CD4-positive, alpha-beta T cell treated with Interleukin-21 for 1 hour (primary cell): ENCODE results near the gene OPALIN.
"Not testable (repeated sequence)": the region's sequence is repeated elsewhere in the genome, so short reads cannot be mapped to it uniquely, and the experiment has no call there.

Source experiments
- DNase-seq: peaks from one replicate; pipeline ENCODE4 v3.0.0-alpha.2; 2020

The OPALIN gene

DNA sequence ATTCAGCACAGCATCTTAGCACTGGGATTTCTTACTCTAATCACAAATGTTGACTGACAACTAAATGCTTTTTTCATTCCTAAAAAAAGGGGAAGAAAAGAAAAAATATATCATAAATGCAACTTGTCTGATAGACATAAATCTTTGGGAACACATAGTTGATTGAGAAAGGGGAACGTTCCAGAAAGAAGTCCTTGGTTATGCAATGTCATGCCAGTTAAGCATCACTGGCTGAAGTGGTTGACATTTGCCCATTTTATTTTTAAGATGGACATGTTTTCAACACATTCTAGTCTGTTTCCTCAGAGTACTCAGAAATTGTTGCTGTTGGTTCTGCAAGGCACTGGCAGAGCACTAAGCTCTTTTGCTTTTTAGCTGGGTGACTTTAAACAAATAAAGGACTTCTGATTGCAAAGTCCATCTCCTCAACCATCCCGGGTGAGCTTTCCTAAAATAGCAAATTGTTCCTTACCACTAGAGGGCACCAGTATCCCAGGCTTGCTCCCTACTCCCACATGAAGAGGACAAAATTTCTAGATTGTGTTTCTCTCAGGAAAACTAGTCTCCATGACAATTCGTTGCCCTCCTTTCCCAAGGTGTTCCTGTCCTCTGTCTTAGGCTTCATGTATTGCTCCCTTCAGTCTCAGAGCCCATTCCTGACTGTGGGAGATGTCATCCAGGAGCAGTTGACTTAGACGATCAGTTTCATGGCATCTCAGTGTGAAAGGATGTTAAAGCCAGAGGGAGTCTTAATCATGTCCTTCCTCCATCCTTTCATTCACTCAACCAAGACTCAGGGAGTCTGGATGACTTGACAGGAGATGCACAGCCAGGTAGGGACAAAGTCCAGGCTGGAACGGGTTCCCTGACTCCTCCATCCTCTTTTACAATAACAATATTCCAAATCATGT, 23.9 kb downstream of the OPALIN start:
- peak; percentile 11 for DNase-seq

DNA sequence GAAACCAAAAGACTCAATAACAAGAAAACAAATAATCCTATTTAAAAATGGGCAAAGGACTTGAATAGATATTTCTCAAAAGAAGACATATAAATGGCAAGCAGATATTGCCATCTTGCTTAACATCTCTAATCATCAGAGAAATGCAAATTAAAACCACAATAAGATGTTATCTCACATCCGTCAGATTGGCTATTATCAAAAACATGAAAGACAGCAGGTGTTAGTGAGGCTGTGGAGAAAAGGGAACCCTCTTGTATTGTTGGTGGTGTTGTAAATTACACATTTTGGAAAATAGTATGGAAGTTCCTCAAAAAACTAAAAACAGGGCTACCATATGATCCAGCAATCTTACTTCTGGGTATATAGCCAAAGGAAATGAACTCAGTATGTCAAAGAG, 25.7 kb downstream of the OPALIN start:
- peak; percentile 3 for DNase-seq

DNA sequence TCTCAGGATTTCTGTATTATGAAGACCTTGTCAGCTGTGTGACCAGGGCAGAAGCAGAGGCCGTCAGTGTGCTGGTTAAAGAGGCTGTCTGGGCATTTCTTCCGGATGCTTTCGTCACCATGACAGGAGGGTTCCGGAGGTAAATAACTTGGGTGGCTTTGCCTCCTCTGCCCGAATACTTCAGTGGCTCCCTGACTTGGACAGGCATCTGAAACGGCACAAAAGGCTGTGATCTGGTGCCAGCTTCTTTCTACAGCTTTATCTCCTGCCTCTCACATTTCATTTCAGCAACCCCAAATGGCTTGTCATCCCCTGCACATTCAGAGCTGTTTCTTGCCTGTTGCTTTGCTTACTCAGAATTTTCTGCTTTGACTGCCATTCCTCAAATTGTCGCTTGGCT, 31.3 kb downstream of the OPALIN start:
- DNase-seq, result no peak

DNA sequence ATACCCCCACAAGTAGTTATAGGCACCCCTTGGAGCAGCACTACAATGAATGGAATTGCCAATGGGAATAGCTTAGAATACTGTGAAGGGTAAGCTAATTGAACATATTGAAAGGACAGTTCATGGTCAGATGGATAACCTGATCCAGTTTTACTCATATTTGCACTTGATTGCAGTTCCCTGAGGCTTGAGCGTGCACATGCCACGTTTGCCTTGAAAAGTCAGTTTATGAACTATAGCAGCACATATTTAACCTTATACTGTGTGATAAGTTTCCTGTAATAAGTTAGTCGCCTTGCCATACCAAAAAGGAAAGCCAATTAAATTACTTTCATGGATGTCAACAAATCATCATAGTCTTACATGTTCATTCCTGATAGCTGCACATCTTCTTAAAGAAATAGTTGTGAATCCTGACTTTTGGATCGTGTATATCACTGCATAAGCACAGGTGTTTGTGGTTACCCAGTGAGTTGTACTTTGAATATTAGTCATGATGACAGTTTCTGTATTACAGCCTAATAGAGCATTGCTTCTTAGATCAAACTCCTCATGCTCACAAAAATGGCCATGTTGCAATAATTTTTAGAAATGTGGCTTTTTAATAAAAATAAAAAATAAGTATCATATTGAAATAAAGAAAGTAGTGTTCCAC, 33.0 kb downstream of the OPALIN start:
- no peak for DNase-seq

DNA sequence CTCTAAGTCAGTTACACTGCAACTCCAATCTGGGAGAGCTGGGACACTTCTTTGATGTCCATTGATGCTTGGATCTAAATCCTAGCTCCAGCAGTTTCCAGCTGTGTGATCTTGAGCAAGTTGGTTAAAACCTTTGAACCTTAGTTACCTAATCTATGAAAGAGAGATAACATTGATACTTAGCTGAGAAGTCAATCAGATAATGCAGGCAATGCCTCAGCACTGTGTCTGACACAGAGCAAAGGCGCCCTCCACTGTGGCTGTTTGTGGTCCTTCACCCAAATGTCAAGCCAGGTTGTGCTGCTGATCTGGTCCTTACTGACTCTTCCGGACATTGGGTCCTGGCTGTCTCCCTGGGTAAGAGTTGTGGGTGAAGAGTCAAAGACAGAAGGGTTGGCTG, 34.4 kb downstream of the OPALIN start:
- no peak for DNase-seq

DNA sequence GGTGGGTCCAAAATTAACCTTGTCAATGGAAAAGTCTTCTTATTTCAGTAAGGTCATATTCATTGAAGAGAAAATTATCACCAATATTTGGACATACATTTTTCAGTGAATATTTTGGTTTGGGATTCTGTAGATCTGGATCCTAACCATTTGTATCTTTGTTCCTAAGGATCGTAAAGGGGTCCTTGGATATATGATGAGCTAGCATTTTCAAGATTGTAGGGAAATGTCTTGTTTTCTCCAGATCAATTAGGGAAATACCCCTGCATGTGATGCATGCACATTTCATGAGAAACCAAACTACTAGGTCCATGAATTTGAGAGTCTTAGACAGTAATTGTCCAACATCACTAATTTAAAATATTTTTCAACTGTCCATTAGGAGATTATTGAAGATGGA, 36.5 kb downstream of the OPALIN start:
- no peak for DNase-seq

DNA sequence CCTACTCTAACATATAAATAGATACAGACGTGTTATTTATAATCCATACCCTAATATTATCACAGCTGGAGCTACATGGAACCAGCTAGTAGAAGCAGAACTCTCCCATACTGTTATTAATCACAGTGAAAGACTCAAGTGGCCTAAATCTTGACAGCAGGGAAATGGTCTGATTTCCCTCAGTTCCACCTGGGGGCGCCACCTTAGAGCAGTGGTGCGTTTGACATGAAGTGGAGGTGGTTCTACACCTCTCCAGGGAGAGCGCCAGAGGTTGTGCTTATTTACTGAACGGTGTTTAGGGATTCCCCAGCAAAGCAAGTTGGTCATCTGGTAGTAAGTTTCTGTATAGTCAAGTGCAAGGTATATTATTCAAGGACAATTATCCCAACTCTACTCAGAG, 37.0 kb downstream of the OPALIN start:
- no peak for DNase-seq

DNA sequence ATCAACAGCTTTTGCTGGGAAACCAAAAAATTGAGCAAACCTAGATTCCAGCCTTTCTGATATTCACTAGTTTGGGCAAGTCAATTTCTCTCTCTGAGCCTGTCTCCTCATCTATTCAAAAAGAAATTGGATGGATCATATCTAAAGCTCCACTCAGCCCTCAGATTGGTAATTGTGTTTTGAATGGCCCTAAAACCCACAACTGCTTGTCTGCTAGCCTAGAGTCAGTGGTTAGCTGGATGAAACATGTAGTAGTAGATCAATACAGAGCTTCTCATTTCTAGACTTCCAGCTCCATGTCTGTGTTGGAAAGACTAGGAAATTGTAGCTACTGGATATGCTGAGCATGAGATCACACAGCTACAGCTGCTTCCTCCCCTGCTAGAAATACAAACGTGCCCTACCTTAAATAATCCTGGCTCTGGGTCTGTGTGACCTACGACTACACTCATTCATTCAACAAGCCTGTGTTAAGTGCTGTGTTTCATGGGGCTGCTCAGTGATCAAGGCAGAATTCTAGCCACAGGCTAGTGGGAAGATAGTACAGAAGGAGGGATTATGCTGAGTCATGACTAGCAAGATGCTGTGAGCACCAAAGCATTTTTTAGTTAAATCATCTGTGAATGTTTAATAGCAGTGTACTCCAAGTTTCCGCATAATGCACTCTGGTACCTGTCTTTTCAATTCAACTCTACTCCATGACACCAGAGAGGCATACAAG, 38.9 kb downstream of the OPALIN start:
- DNase-seq, result no peak

DNA sequence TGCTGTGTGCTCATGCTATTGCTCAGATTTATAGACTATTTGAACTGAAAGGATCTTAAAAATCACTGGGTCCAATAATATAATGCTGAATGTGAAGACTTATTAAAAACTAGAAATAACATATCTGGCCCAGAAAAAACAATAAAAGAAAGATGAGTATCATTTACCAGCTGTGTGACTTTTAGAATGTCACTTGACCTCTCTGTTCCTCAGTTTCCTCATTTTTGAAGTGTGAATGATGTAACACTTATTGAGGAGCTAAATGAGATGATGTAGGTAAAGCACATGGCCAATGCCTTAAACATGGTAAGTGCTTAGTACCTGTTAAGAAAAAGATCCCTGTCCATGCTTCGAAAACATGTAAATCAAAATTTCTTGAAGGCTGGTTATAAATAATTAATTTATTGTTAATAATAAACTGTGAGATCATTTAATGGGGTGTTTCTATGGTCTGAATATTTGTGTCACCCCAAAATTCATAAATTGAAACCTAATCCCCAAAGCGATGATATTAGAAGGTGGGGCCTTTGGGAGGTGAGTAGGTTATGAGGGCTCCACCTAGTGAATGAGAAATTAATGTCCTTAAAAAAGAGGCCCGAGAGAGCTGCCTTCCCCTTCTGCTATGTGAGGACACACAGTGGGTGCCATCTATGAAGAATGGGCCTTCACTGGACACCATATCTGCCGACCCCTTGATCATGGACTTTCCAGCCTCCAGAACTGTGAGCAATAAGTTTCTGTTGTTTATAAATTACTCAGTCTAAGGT, 41.6 kb downstream of the OPALIN start:
- no peak for DNase-seq

DNA sequence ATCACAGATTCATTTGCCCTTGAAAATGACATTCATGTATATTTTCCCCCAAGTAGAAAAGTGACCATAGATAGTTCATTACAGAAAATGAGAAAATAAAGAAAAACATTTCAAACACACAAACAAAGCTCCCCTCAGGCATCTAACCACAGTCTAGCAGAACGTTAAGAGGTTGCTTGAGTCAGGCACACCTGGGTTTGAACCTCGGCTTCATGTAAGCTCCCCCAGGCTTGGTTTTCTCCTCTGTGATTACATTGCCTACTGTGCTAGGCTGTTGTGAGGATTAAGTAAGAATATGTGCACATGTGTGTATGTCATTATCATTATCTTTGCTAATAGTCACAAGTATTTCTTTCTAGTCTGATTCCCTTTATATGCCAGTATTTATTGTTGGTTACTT, 45.5 kb downstream of the OPALIN start:
- no peak for DNase-seq

DNA sequence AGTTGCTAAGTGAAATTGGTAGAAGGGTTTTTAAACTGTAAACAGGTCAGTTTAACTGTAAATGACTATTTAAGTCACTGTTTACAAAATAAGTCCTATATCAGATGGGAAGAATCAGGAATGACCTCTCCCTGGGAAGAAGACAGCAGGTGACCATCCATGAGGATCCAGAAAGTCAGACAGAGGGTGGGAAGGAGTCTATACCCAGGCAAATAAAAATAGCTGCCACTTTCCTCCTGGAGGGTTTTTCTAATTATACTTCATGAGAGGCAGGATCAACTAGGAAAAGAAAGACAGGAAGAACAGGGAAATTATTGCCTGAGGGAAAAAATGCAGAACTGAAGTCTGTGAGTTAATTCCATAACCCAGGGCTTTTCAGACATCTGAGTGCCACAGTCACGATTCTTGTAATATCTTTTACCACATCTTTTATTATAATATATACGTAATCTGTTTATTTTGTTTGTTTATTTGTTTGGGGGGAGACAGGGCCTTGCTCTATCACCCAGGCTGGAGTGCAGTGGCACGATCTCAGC, 47.6 kb downstream of the OPALIN start:
- DNase-seq, result no peak

DNA sequence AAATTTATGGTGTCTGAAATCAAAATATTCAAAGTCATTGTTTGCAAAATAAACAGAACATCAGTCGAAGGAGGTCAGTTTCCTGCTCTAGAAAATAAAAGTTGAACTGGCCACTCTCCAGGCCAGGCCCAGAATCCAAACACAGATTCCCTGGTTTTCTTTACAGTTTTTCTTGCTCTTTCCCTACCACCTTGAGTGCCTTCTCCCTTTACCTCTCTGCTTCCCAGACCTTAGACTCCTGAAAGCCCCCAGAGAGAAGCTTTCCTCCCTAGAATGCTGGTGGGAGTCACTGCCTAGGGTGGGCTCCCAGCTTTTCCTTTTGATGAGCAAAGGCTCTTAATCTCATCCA, 48.5 kb downstream of the OPALIN start:
- no peak for DNase-seq

DNA sequence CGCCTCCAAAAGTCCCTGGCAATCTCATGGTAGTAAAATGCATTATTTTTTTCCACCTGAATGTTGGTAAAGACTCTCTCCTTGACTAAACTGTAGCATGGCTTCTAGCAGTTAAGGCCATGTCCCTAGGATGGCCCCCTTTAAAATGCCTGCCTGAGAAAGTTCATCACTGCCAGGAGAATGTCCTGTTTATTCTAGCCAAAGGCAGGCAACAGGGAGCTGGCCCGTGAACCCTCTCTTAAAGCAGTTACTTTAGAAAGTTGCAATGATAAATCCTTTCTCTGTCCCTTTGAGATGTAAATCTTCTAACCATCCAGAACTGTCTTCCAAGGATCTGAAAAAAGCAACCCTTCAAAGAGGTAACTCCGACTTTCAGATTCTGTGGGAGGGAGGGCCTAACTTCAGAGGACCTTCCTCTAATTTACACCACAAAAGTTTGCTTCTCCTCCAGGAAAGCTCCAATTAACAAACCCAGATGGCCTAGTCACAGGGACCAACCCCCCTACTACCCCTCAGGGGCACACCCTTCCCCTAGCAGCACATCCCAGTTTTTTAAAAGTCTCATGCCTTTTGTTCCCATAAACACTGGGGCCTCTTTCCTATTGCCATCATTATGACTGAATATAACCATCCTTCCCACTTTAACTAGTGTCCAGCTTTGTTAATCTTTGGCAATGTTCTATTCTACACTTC, 49.0 kb downstream of the OPALIN start:
- no peak for DNase-seq

DNA sequence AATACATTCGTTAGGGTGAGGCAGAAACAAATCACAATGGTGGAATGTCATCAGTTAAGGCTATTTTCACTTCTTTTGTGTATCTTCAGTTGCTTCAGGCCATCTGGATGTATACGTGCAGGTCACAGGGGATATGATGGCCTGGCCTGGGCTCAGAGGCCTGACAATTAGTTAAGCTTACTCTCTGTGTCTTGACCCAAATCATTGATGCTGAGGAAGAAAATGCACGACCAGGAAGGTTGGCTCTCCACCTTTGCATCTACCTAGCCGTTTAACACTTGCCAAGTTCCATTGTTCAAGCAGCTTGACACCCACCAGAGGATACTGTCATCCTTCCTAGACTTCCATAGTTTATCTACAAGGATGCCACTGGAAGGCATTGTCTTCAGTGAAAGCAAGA, 49.9 kb downstream of the OPALIN start:
- not testable (repeated sequence) for DNase-seq

DNA sequence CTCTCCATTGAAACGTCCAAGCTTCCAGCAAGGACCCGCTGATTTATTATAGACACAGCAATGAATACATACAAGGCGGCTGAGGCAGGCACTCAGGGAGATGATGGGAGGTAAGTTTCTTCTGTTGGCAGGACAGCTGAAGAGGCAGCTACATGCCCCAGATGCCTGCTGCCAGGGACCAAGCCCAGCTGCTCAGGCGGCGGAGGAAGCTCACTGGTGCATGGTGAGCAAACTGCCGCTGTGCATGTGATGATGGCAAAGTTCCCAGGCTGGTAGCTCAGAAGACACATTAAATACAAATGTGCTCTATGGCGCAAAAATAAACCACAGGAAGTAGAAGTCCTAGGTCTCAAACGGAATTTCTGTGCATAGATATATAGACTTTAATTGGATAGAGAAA, 52.3 kb downstream of the OPALIN start:
- DNase-seq, result no peak

DNA sequence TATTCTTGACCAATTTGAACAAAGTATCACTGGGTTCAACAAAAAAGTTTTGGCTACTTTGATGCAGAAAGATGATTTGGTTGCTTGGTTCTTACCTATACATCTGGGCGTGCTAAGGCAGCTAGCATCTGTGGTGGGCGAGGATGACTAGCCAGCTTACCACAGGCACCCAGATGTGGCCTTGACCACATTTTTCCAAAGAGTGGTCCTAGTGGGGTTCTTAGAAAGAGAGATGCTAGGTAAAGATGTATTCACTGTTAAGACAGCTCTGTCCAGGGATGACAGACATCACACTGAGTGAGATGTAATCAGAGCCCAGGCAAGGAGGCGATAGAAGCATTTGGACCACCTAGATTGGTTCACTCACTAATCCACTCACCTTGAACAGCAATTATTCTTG, 53.8 kb downstream of the OPALIN start:
- DNase-seq, result no peak

DNA sequence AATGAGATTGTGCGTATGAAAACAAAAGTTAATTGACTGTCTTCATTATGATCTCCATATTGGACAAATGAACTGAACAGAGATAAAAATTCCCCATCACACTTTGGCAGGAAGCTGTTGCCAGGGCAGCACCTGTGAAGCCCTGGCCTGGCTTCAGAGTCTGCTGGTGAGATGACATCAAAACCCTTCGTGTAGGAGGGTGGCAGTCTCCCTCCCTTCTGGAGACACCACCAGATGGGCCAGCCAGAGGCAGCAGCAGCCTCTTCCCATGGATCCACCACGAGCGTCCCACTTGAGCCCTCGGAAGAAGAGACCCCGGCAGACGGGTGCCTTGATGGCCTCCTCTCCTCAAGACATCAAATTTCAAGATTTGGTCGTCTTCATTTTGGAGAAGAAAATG, 54.6 kb downstream of the OPALIN start, which contains the start of gene DNTT:
Gene DNTT (plus strand): TSS at position 205 of the 400 bp plus-strand sequence. CDS start 64 bp downstream, at position 269.
- no peak for DNase-seq

DNA sequence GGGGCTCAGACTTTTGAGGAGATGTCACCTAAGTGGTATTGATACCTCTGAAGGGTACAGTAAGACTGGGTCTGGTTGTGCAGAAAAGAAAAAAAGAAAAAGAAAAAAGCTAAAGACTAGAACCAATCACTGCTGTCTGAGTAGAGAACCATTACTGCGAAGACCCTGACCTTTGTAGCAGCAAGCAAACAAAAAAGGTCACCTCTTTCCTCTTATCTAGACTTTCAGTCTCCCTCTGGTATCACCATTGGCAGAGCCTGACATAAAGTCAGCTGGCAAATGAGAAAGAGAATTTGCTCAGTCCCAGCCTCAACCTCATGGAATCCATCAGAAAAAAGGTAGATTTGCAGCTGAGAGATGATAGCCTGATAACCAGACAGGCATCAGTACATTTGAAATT, 57.2 kb downstream of the OPALIN start:
- no peak for DNase-seq

DNA sequence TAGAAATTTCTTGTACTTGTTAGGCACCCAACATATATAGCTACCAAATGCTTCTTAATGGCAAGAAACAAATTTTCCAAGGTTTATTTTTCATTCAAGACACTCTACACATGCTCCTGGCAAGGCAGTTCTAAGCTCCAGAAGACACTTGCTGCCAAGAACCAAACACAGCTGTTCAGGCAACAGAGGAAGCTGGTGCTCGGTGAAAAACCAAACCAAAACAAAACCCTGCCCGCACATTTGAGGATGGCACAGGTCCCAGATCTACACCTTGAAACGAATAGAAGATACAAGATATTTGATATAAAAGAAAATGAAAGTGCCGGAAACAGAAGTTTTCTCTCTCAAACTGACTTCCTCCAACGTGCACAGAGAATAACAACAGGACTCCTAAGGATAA, 59.4 kb downstream of the OPALIN start:
- DNase-seq, result peak; percentile 5

DNA sequence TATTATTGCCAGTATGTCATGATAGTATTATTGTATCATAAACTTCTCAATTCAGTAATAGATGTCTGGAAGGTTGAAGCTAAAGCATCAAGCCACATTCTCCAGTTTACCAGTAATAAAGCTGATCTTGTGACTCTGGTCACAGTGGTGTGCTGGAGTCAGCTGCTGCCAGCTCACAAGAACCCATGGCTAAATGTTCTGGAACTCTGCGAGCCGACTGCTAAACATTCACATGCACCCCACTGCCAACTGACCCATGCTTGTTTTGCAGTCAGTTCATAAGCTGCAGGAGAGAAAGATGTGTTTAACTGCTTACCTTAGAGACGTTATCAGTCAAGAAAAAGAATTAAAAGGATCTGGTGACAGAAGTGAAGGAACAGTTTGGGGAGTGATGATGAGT, 60.4 kb downstream of the OPALIN start:
- no peak for DNase-seq

DNA sequence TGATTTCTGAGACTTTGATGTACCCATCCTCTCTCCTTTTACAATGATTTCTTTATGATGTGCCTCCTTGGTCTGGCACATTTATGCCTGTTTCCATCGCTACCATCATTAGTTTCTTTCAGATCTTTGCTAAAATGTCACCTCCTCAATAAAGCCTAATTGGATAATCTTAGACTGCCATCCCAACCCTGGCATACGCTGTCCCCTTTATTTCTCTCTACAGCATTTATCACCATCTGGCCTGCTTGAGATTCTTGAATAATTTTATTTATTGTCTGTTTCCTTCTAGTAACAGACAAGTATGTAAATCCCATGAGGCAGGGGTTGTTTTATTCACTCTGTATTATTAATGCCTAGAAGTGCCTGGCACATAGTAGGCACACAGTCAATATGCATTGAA, 61.3 kb downstream of the OPALIN start:
- no peak for DNase-seq

DNA sequence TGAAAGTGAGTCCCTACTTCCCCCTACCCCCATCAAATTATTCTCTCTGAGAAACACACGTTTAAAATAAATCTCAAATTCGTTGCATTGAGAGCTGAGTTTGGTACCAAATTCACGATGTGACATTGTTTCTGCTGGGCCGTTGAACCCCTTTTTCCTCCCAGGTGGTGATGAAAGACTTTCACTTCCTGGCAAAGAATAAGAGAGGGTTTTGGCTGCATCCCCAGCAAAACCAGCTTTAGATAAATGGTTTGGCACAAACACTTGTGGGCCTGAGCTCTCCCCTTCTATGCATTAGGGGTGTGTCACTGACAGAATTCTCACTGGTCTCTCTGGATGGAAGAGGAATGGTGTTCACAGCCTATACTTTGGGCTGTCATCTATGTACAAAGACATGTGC, 63.3 kb downstream of the OPALIN start:
- no peak for DNase-seq
